K562 (cell line): ENCODE results near the gene CYS1. TPM values are rescaled to one million over a fixed set of nuclear protein-coding genes. Genes with fewer than 3 reads are reported as not detected.

Experiments
- C11orf30 ChIP-seq: fragments of 450-650 bp; IDR thresholded peaks from 2 replicates; pipeline ENCODE4 v1.6.1; 2016; ENCODE audit warnings: low read depth, mild to moderate bottlenecking
- CBFA2T2 ChIP-seq: fragments of 450-650 bp; conservative IDR thresholded peaks from 2 replicates; pipeline ENCODE4 v1.6.1; 2017; ENCODE audit warnings: mild to moderate bottlenecking
- CC2D1A ChIP-seq: fragments of 450-650 bp; IDR thresholded peaks from 2 replicates; pipeline ENCODE4 v1.6.1; 2017; ENCODE audit warnings: mild to moderate bottlenecking
- CHCHD3 ChIP-seq: fragments of 250-450 bp; sonication (Bioruptor Pico); IDR thresholded peaks from 2 replicates; pipeline ENCODE4 v2.1.2; 2022; ENCODE audit warnings: mild to moderate bottlenecking
- E2F1 ChIP-seq: sonication (generic); formaldehyde crosslinking; IDR thresholded peaks from 2 replicates; pipeline ENCODE4 v1.8.1; 2023; ENCODE audit warnings: mild to moderate bottlenecking, missing genetic modification reagents, moderate library complexity
- EWSR1 ChIP-seq: fragments of 450-650 bp; IDR thresholded peaks from 2 replicates; pipeline ENCODE4 v1.6.1; 2018; ENCODE audit warnings: borderline replicate concordance, mild to moderate bottlenecking, low read depth, moderate library complexity; ENCODE audit not compliant: partially characterized antibody
- FOSL1 ChIP-seq: fragments of 200-800 bp; sonication (Bioruptor generic); conservative IDR thresholded peaks from 2 replicates; pipeline ENCODE4 v1.6.1; 2016; ENCODE audit warnings: missing genetic modification characterization, missing compliant biosample characterization
- KLF16 ChIP-seq: IDR thresholded peaks from 2 replicates; pipeline ENCODE4 v1.6.1; 2016; ENCODE audit warnings: antibody characterized with exemption
- MAZ ChIP-seq, 2 experiments: fragments of 450-650 bp in 1 of 2; sonication (generic) in 1 of 2; formaldehyde crosslinking; IDR thresholded peaks in 1 of 2; conservative IDR thresholded peaks in 1 of 2; 2 replicates each; pipeline versions ENCODE4 v1.4.0 to v1.5.0; 2020; ENCODE audit warnings: mild to moderate bottlenecking in 1 of 2, missing genetic modification reagents in 1 of 2
- MBD1 ChIP-seq: fragments of 250-450 bp; sonication (Bioruptor Pico); IDR thresholded peaks from 2 replicates; pipeline ENCODE4 v1.8.0; 2022; ENCODE audit warnings: inconsistent platforms
- MBD2 ChIP-seq: sonication (generic); IDR thresholded peaks from 2 replicates; pipeline ENCODE4 v1.6.1; 2016; ENCODE audit warnings: low read depth, borderline replicate concordance
- NCOR1 ChIP-seq: fragments of 450-650 bp; IDR thresholded peaks from 2 replicates; pipeline ENCODE4 v1.6.1; 2016; ENCODE audit warnings: mild to moderate bottlenecking, moderate library complexity
- NFE2 ChIP-seq: IDR thresholded peaks from 2 replicates; pipeline ENCODE4 v1.6.1; 2014; ENCODE audit warnings: antibody characterized with exemption, low read depth
- POLR2G ChIP-seq: fragments of 200-400 bp; formaldehyde crosslinking; IDR thresholded peaks from 2 replicates; pipeline ENCODE4 v1.6.1; 2017; ENCODE audit warnings: low read depth, mild to moderate bottlenecking, antibody characterized with exemption, low read length, moderate library complexity
- TFAP4 ChIP-seq: sonication (generic); formaldehyde crosslinking; IDR thresholded peaks from 2 replicates; pipeline ENCODE4 v1.8.0; 2022; ENCODE audit warnings: missing genetic modification reagents, mild to moderate bottlenecking, moderate library complexity, borderline replicate concordance
- ZBTB49 ChIP-seq: sonication (generic); formaldehyde crosslinking; IDR thresholded peaks from 2 replicates; pipeline ENCODE4 v1.8.0; 2022; ENCODE audit warnings: missing genetic modification reagents, mild to moderate bottlenecking, borderline replicate concordance
- ZFP91 ChIP-seq: sonication (generic); formaldehyde crosslinking; IDR thresholded peaks from 2 replicates; pipeline ENCODE4 v1.8.0; 2022; ENCODE audit warnings: mild to moderate bottlenecking, missing genetic modification reagents
- polyA plus RNA-seq, 8 experiments: library from polyadenylated mRNA; depleted of rRNA in 4 of 8; stranded (reverse) in 5 of 8; unstranded in 3 of 8; fragments of >200 nt; fragmentation: Nextera tagmentation in 2 of 8; fragmentation: Illumina TruSeq in 1 of 8; extraction: Ambion mirVana in 2 of 8; extraction: Trizol in 1 of 8; gene quantifications; 2 replicates each; pipeline versions ENCODE4 v1.2.1 to v1.2.3, GENCODE V29; 2011 to 2014; ENCODE audit warnings: inconsistent platforms in 1 of 8, missing spikeins in 1 of 8
- total RNA-seq, 7 experiments: library from RNA; depleted of rRNA in 6 of 7; stranded (reverse); fragments of >200 nt in 6 of 7; fragmentation: Illumina TruSeq in 2 of 7; extraction: Trizol in 2 of 7; gene quantifications; 2 replicates each; pipeline versions ENCODE4 v1.2.1 to v1.2.3, GENCODE V29; 2011 to 2021; ENCODE audit warnings: low replicate concordance in 1 of 7

CYS1 gene
- total and polyA plus RNA-seq, 9 of the 15 experiments (the other 6 are each of a cell fraction or from before 2014, with no cell fraction given) = 0.11 to 0.13 TPM; not detected in 7

GRCh38 chr2:10097352-10098148, 17.3 kb upstream of the CYS1 start (continued):
- TF ChIP-seq TFAP4 (CRISPR knock-in tag) = peak; percentile 57; the same call in 1 of the 2 replicates
- TF ChIP-seq ZBTB49 = no peak
- peak; percentile 48; the same call in 1 of the 2 replicates for TF ChIP-seq CC2D1A
- TF ChIP-seq CHCHD3 (CRISPR knock-in tag) = no peak
- no peak for TF ChIP-seq EWSR1
- TF ChIP-seq E2F1 (CRISPR knock-in tag) = no peak
- TF ChIP-seq FOSL1 (tag) = no peak
- TF ChIP-seq POLR2G = no peak
- peak; percentile 72 for TF ChIP-seq KLF16
- no peak for TF ChIP-seq MBD2
- peak; percentile 30 to 76; a peak in 2 of 4 replicates for TF ChIP-seq MAZ (CRISPR knock-in tag; conservative IDR thresholded peaks at IDR 0.05 in 1 of 2, IDR thresholded peaks at IDR 0.05 in 1 of 2)
- TF ChIP-seq NFE2 = no peak
- TF ChIP-seq C11orf30 = no peak
- TF ChIP-seq NCOR1 = no peak
- TF ChIP-seq CBFA2T2 = no peak
- no peak for TF ChIP-seq MBD1 (CRISPR knock-in tag)
- no peak for TF ChIP-seq ZFP91 (CRISPR knock-in tag)
